ENCODE measurements around the gene USP8.
A peak's percentile ranks its signal among the peaks of the same experiment; 100 is the strongest.
"Not testable (repeated sequence)": the region's sequence is repeated elsewhere in the genome, so short reads cannot be mapped to it uniquely, and the experiment has no call there.

Gene USP8

DNA sequence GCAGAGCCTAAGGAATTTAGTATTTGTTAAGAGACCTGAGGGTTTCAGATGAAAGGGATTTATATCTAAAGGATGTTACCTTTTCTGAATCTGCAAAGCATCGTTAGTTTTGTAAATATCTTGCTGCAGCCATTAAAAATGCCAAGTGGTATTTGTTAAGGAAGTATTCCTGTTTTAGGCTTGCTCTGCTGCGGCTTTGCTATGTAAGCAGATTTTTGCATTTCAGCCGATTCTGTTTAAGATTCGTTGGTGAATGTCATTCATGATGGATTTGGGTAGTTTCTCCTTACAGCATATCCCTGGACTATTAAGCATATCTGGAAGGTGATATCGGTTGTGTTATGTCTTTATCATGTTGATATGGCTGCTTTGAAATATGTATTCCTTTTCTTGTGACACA is 1.0 kb downstream of the USP8 start:
- TF ChIP-seq, protein P1, sequence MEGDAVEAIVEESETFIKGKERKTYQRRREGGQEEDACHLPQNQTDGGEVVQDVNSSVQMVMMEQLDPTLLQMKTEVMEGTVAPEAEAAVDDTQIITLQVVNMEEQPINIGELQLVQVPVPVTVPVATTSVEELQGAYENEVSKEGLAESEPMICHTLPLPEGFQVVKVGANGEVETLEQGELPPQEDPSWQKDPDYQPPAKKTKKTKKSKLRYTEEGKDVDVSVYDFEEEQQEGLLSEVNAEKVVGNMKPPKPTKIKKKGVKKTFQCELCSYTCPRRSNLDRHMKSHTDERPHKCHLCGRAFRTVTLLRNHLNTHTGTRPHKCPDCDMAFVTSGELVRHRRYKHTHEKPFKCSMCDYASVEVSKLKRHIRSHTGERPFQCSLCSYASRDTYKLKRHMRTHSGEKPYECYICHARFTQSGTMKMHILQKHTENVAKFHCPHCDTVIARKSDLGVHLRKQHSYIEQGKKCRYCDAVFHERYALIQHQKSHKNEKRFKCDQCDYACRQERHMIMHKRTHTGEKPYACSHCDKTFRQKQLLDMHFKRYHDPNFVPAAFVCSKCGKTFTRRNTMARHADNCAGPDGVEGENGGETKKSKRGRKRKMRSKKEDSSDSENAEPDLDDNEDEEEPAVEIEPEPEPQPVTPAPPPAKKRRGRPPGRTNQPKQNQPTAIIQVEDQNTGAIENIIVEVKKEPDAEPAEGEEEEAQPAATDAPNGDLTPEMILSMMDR (conservative IDR thresholded peaks at IDR 0.05; ENCODE audit: low read depth, low read length): no peak
- peak; percentile 10 for DNase-seq (ENCODE audit: low read depth)
- H3K4me3 ChIP-seq (ENCODE audit: low read depth, low read length): peak overlapping the region; percentile 97

DNA sequence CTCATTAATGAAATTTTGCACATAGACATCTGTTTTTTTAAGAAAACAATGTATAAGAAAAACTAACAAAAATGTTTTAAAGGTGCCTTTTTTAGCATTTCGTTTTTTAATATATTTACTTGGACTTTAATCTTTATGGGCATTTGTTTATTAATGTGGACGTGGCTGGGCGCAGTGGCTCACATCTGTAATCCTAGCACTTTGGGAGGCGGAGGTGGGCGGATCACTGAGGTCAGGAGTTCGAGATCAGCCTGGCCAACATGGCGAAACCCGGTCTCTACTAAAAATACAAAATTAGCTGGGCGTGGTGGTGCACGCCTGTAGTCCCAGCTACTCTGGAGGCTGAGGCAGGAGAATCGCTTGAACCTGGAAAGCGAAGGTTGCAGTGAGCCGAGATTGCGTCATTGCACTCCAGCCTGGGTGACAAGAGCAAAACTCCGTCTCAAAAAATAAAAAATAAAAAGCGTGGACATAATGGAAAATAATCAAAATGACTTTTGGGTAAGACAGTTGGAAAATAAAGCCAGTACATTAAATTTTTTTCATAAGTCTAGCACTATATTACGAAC is 1.6 kb downstream of the USP8 start:
- not testable (repeated sequence) for H3K4me3 ChIP-seq (ENCODE audit: low read depth, low read length); DNase-seq (ENCODE audit: low read depth)

DNA sequence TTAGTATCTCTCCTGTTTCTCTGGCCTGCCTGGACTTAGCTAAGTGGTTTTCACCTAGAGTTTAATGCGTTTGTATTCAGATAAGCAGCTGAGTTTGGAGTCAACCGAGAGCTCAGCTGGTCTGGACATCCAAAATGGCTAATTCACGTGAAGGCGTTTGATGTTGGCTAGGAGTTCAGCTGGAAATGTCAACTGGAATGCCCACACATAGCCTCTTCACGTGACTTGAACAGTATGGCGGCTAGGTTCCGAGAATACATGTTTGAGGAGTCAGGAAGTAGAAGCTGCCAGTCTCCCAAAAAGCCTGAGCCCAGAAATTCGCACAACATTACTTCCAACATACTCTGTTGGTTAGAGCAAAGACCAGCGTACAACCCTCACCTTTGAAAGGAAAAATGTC is 2.2 kb downstream of the USP8 start:
- no peak overlapping the region for H3K4me3 ChIP-seq (ENCODE audit: low read depth, low read length)
- TF ChIP-seq, protein P1 (conservative IDR thresholded peaks at IDR 0.05; ENCODE audit: low read depth, low read length): no peak
- DNase-seq (ENCODE audit: low read depth): no peak

DNA sequence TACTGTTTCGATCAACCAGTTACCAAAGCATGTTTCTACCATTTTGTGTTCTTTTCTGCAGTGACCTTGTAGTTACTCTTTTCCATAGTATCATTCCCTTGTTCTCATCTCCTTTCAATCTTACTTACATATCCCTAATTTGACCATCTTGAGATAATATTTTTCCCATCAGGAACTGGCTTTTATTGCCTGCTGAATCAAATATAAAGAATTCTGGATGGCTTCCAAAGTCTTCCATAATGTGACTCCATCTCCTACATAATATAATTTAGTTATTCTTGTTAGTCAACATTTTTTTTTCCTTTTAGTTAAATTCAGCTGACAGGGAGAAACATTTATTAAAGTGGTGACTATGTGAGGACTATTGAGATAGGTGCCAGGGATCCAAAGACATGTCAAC is 7.0 kb downstream of the USP8 start:
- TF ChIP-seq, protein P1 (conservative IDR thresholded peaks at IDR 0.05; ENCODE audit: low read depth, low read length): no peak
- DNase-seq (ENCODE audit: low read depth): no peak
- H3K4me3 ChIP-seq (ENCODE audit: low read depth, low read length): no peak overlapping the region

DNA sequence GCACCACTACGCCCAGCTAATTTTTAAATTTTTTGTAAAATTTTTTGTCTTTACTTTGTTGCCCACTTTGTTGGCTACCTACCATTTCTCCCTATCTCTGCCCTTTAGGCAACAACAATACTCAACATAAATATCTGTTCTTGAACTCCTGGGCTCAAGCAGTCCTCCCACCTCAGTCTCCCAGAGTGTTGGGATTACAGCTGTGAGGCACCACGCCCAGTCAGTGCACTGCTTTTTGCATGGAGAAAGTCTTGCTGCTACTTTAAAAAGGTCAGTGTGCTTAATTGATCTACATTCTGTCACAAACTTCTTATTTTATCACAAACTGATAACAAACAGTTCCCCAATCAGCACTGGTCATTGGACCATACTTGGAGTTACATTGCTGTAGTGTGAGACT is 8.0 kb downstream of the USP8 start:
- DNase-seq (ENCODE audit: low read depth): no peak
- H3K4me3 ChIP-seq (ENCODE audit: low read depth, low read length): no peak overlapping the region
- TF ChIP-seq, protein P1 (conservative IDR thresholded peaks at IDR 0.05; ENCODE audit: low read depth, low read length): no peak

DNA sequence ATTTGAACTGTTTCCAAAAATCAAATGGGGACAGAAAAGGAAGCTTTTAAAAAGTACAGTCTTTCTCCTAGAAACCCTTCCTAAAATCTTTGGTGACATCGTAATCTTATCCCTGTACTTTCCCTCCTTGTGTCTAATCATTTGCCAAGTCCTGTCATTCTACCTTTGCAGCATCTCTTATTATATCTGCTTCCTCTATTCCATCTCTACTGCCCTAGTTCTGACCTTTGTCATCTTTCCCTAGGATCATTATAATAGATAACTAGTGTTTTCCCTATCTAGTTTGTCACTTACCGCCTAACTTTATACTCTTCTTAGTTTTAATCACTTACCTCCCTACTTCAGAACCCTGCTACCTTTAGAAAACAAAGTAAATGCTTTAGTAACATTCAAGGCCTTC is 11.6 kb downstream of the USP8 start:
- DNase-seq (ENCODE audit: low read depth): no peak
- H3K4me3 ChIP-seq (ENCODE audit: low read depth, low read length): no peak overlapping the region
- TF ChIP-seq, protein P1 (conservative IDR thresholded peaks at IDR 0.05; ENCODE audit: low read depth, low read length): no peak

DNA sequence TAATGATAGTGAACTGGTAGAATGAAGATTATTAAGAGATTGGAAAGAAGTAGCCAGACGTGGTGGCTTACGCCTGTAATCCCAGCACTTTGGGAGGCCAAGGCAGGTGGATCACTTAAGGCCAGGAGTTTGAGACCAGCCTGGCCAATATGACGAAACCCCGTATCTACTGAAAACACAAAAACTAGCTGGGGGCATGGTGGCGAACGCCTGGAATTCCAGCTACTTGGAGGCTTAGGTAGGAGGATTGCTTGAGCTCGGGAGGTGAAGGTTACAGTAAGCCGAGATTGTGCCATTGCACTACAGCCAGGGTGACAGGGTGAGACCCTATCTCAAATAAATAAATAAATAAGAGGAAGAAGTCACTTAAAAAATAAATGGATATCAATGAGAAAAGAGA is 14.0 kb downstream of the USP8 start:
- TF ChIP-seq, protein P1 (conservative IDR thresholded peaks at IDR 0.05; ENCODE audit: low read depth, low read length): no peak

More for the DNA sequence above, 14.0 kb downstream of the USP8 start:
- no peak overlapping the region for H3K4me3 ChIP-seq (ENCODE audit: low read depth, low read length)
- no peak for DNase-seq (ENCODE audit: low read depth)

All from choroid plexus epithelial cell (primary cell).